GM20431 (cell line): ENCODE results near the gene UIMC1.
"Not testable (repeated sequence)": the region's sequence is repeated elsewhere in the genome, so short reads cannot be mapped to it uniquely, and the experiment has no call there.

Experiments
- in situ Hi-C: fragments of 300-500 bp; cut with MseI, MboI; formaldehyde crosslinking; loops from one replicate; pipeline ENCODE4 v1.15.0; 2020; ENCODE audit warnings: low sequenced_read_pairs; ENCODE audit not compliant: unreplicated experiment

The UIMC1 gene

GRCh38 chr5:177010153-177010552 lies 3.6 kb upstream of the UIMC1 start:
- in situ Hi-C loops = no loop called here

GRCh38 chr5:177008716-177009115 lies 2.1 kb upstream of the UIMC1 start:
- in situ Hi-C loops = no loop called here

- in situ Hi-C loops = no loop called here
Measured at GRCh38 chr5:177005619-177006264, 837 bp downstream of the UIMC1 start.

GRCh38 chr5:177004961-177005360 lies 1.6 kb downstream of the UIMC1 start:
- in situ Hi-C loops = no loop called here

GRCh38 chr5:177003649-177004048 lies 2.9 kb downstream of the UIMC1 start:
- in situ Hi-C loops = no loop called here

GRCh38 chr5:176999526-176999925 lies 7.1 kb downstream of the UIMC1 start:
- in situ Hi-C loops = not testable (repeated sequence)

- in situ Hi-C loops = no loop called here
Measured at GRCh38 chr5:176998828-176999227, 7.8 kb downstream of the UIMC1 start.

- in situ Hi-C loops = no loop called here
Measured at GRCh38 chr5:176996780-176997179, 9.8 kb downstream of the UIMC1 start.

- in situ Hi-C loops = no loop called here
Measured at GRCh38 chr5:176995896-176996767, 10.4 kb downstream of the UIMC1 start.

GRCh38 chr5:176995122-176995490 lies 11.5 kb downstream of the UIMC1 start:
- in situ Hi-C loops = no loop called here

GRCh38 chr5:176994460-176995121 lies 12.0 kb downstream of the UIMC1 start:
- in situ Hi-C loops = no loop called here

GRCh38 chr5:176993081-176993480 lies 13.5 kb downstream of the UIMC1 start:
- in situ Hi-C loops = not testable (repeated sequence)

- in situ Hi-C loops = no loop called here
Measured at GRCh38 chr5:176987583-176987982, 19.0 kb downstream of the UIMC1 start.

GRCh38 chr5:176986280-176986679 lies 20.3 kb downstream of the UIMC1 start:
- in situ Hi-C loops = no loop called here

GRCh38 chr5:176985516-176985915 lies 21.1 kb downstream of the UIMC1 start:
- in situ Hi-C loops = no loop called here

GRCh38 chr5:176984176-176984575 lies 22.4 kb downstream of the UIMC1 start:
- in situ Hi-C loops = not testable (repeated sequence)

GRCh38 chr5:176983593-176983992 lies 23.0 kb downstream of the UIMC1 start:
- in situ Hi-C loops = not testable (repeated sequence)

- in situ Hi-C loops = not testable (repeated sequence)
Measured at GRCh38 chr5:176983112-176983511, 23.5 kb downstream of the UIMC1 start.

- in situ Hi-C loops = no loop called here
Measured at GRCh38 chr5:176980818-176981217, 25.8 kb downstream of the UIMC1 start.

- in situ Hi-C loops = no loop called here
Measured at GRCh38 chr5:176979669-176980068, 26.9 kb downstream of the UIMC1 start.

- in situ Hi-C loops = no loop called here
Measured at GRCh38 chr5:176965633-176966032, 40.9 kb downstream of the UIMC1 start.
